Neutrophil (primary cell): Measurements from ENCODE around the gene KPNA4.
"Not testable (repeated sequence)": the region's sequence is repeated elsewhere in the genome, so short reads cannot be mapped to it uniquely, and the experiment has no call there.

ENCODE experiments used
- H3K27ac ChIP-seq: fragments of 200-600 bp; sonication (generic); 2 replicates; pipeline ENCODE4 v1.5.1; 2016; ENCODE audit warnings: mild to moderate bottlenecking, moderate library complexity
- H3K27me3 ChIP-seq: fragments of 200-600 bp; sonication (generic); 2 replicates; pipeline ENCODE4 v1.6.0; 2016; ENCODE audit warnings: mild to moderate bottlenecking
- H3K36me3 ChIP-seq: fragments of 200-600 bp; sonication (generic); 2 replicates; pipeline ENCODE4 v1.5.1; 2017
- H3K4me1 ChIP-seq, 2 experiments: fragments of 200-600 bp in 1 of 2; sonication (generic) in 1 of 2; 1 replicate in 1 of 2; 2 replicates in 1 of 2; pipeline versions ENCODE4 v1.5.1 to v1.6.1; 2013 to 2016; ENCODE audit warnings: low read depth in 1 of 2, low read length in 1 of 2, mild to moderate bottlenecking in 1 of 2, moderate library complexity in 1 of 2; ENCODE audit not compliant: control insufficient read depth in 1 of 2, insufficient read depth in 1 of 2
- H3K4me3 ChIP-seq, 2 experiments: fragments of 200-600 bp in 1 of 2; sonication (generic) in 1 of 2; 1 replicate in 1 of 2; 2 replicates in 1 of 2; pipeline ENCODE4 v1.5.1; 2013 to 2016; ENCODE audit warnings: low read depth in 1 of 2, low read length in 1 of 2, mild to moderate bottlenecking in 1 of 2, moderate library complexity in 1 of 2
- H3K9me3 ChIP-seq: fragments of 200-600 bp; sonication (generic); 2 replicates; pipeline ENCODE4 v1.5.1; 2016
- TF ChIP-seq, protein P1 (sequence below): fragments of 200-600 bp; sonication (generic); IDR thresholded peaks from 2 replicates; pipeline ENCODE4 v1.5.1; 2016; ENCODE audit warnings: antibody characterized with exemption

KPNA4 gene

DNA sequence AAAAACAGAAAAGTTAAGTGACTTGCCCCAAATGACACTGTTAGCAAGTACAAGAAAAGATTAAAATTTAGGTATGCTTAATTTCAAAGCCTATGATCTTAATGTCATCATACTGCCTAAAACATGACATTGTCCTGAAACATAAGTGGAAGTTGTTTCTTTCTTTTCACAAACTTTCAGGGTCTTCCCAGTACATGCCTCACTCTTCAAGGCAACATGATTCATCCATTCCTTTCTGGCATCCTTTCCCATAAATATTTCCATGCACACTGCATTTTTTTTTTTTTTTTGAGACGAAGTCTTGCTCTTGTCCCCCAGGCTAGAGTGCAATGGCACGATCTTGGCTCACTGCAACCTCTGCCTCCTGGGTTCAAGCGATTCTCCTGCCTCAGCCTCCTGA, 42.5 kb upstream of the KPNA4 start:
- Histone ChIP-seq H3K4me3 (no peak overlapping the region), H3K4me1 (no peaks in the 10 kb centered on the region), H3K27ac (no peak overlapping the region), H3K9me3 (no peaks in the 10 kb centered on the region), H3K27me3 (no peaks in the 10 kb centered on the region), H3K36me3 (no peaks in the 10 kb centered on the region)
- TF ChIP-seq, protein P1, sequence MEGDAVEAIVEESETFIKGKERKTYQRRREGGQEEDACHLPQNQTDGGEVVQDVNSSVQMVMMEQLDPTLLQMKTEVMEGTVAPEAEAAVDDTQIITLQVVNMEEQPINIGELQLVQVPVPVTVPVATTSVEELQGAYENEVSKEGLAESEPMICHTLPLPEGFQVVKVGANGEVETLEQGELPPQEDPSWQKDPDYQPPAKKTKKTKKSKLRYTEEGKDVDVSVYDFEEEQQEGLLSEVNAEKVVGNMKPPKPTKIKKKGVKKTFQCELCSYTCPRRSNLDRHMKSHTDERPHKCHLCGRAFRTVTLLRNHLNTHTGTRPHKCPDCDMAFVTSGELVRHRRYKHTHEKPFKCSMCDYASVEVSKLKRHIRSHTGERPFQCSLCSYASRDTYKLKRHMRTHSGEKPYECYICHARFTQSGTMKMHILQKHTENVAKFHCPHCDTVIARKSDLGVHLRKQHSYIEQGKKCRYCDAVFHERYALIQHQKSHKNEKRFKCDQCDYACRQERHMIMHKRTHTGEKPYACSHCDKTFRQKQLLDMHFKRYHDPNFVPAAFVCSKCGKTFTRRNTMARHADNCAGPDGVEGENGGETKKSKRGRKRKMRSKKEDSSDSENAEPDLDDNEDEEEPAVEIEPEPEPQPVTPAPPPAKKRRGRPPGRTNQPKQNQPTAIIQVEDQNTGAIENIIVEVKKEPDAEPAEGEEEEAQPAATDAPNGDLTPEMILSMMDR = no peak

GRCh38 chr3:160605315-160605714, 39.9 kb upstream of the KPNA4 start:
- H3K4me3 ChIP-seq = no peak overlapping the region
- H3K9me3 ChIP-seq = no peaks in the 10 kb centered on the region
- TF ChIP-seq, protein P1 = no peak
- H3K4me1 ChIP-seq = no peaks in the 10 kb centered on the region
- H3K27me3 ChIP-seq = no peaks in the 10 kb centered on the region
- H3K36me3 ChIP-seq = no peaks in the 10 kb centered on the region
- no peak overlapping the region for H3K27ac ChIP-seq

DNA sequence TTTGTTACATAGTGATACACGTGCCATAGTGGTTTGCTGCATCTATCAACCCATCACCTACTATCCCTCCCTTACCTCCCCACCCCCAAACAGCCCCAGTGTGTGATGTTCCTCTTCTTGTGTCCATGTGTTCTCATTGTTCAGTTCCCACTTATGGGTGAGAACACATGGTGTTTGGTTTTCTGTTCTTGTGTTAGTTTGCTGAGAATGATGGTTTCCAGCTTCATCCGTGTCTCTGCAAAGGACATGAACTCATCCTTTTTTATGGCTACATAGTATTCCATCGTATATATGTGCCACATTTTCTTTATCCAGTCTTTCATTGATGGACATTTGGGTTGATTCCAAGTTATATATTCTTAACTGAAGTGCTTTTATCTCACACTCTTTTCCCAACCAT, 38.5 kb upstream of the KPNA4 start:
- H3K4me3 ChIP-seq, H3K9me3 ChIP-seq, H3K36me3 ChIP-seq, H3K27me3 ChIP-seq, H3K27ac ChIP-seq, H3K4me1 ChIP-seq: not testable (repeated sequence)

DNA sequence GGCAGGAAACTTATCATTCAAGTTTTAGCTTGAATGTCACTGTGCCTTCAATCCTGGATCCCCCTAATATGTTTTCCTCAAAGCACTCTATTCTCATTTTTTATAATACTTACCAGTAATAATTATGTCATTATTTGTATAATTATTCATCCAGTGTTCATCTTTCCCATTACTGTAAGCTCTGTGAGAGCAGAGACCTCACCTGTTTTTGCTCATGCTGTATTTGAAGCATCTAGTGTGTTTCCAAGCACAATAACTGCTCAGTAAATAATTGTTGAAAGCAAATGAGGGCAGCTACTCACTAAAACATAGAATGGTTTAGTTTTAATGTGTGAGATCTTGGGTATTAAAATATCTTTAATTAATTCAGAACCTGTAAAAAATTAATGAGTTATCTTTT, 36.9 kb upstream of the KPNA4 start:
- TF ChIP-seq, protein P1 = no peak

DNA sequence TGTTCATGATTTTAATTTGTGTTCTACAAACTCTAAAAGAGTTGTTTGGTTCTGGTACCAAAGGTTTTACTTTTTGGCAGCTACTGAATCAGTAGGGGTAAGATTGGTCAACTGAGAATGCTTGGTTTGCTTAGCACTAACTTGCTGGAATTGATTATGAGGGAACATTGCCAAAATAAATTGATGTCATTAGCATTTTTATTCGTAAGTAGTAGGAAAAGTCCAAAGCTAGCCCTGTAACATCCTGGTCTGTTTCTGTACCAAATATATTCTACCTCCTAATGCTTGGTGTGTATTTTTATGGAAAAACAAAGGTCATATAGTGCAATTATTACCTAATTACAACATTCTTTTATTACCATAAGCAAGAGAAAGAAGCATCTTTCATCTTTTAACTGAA, 35.9 kb upstream of the KPNA4 start:
- Histone ChIP-seq H3K36me3 (no peaks in the 10 kb centered on the region), H3K27ac (no peak overlapping the region), H3K4me3 (no peak overlapping the region), H3K27me3 (no peaks in the 10 kb centered on the region), H3K4me1 (no peaks in the 10 kb centered on the region), H3K9me3 (no peaks in the 10 kb centered on the region)
- TF ChIP-seq, protein P1 = no peak

More for the DNA sequence above, 36.9 kb upstream of the KPNA4 start:
- Histone ChIP-seq H3K4me3 (no peak overlapping the region), H3K4me1 (no peaks in the 10 kb centered on the region), H3K27ac (no peak overlapping the region), H3K9me3 (no peaks in the 10 kb centered on the region), H3K36me3 (no peaks in the 10 kb centered on the region), H3K27me3 (no peaks in the 10 kb centered on the region)

- Histone ChIP-seq H3K9me3 (no peaks in the 10 kb centered on the region), H3K4me3 (no peak overlapping the region), H3K4me1 (no peaks in the 10 kb centered on the region), H3K27me3 (no peaks in the 10 kb centered on the region), H3K36me3 (no peaks in the 10 kb centered on the region), H3K27ac (no peak overlapping the region)
- TF ChIP-seq, protein P1 = no peak
These were observed 33.5 kb upstream of the KPNA4 start for GRCh38 chr3:160598865-160599264.
